Measurements from ENCODE around the gene QKI. TPM values are rescaled to one million over a fixed set of nuclear protein-coding genes. Genes with fewer than 3 reads are reported as not detected.

QKI gene
- total RNA-seq, 1 donor from 2014 or later: 204 TPM

GRCh38 chr6:163605385-163606097, 191.0 kb downstream of the QKI start:
- FAIRE-seq: no peak
- Histone ChIP-seq H3K9me3 (ENCODE audit: insufficient read depth, low read depth, low read length) (no peaks in the 10 kb centered on the region), H3K27me3 (ENCODE audit: insufficient read depth, low read length) (no peaks in the 10 kb centered on the region), H3K4me3 (ENCODE audit: insufficient read depth, low read depth, low read length) (no peak overlapping the region), H3K4me1 (ENCODE audit: insufficient read depth, low read length) (no peaks in the 10 kb centered on the region), H3K27ac (ENCODE audit: low read depth, low read length) (no peak overlapping the region), H4K20me1 (ENCODE audit: insufficient read depth, low read length) (no peaks in the 10 kb centered on the region), H3K9ac (ENCODE audit: low read length) (no peak overlapping the region), H3K36me3 (ENCODE audit: insufficient read depth, low read length) (no peaks in the 10 kb centered on the region), H3K79me2 (ENCODE audit: insufficient read depth, low read length) (no peaks in the 10 kb centered on the region), H3K4me2 (ENCODE audit: low read length) (no peak overlapping the region), H2AFZ (ENCODE audit: low read depth, low read length) (no peak overlapping the region)
- H3K36me3 Mint-ChIP-seq (ENCODE audit: low read depth, unreplicated experiment): no peaks in the 10 kb centered on the region
- DNase-seq (ENCODE audit: low read depth): no peak
- TF ChIP-seq CTCF (IDR thresholded peaks at IDR 0.05; ENCODE audit: insufficient read depth, low read depth, low read length) (no peak), EZH2 (IDR thresholded peaks at IDR 0.05; ENCODE audit: insufficient read depth, low read length) (no peak)
- peaks cover 11% of the 10 kb centered on the region for H3K4me1 Mint-ChIP-seq (ENCODE audit: low read depth, unreplicated experiment)
- H3K4me3 Mint-ChIP-seq (ENCODE audit: unreplicated experiment): no peak overlapping the region
- H3K27ac Mint-ChIP-seq (ENCODE audit: unreplicated experiment): no peak overlapping the region
- H3K27me3 Mint-ChIP-seq (ENCODE audit: low read depth, unreplicated experiment): peaks cover 1% of the 10 kb centered on the region
- peaks cover 2% of the 10 kb centered on the region for H3K9me3 Mint-ChIP-seq (ENCODE audit: unreplicated experiment)

- no peak for DNase-seq (ENCODE audit: low read depth)
- no peaks in the 10 kb centered on the region for H3K79me2 ChIP-seq (ENCODE audit: insufficient read depth, low read length)
- no peaks in the 10 kb centered on the region for H3K9me3 ChIP-seq (ENCODE audit: insufficient read depth, low read depth, low read length)
- no peaks in the 10 kb centered on the region for H3K36me3 ChIP-seq (ENCODE audit: insufficient read depth, low read length)
- H3K4me2 ChIP-seq (ENCODE audit: low read length): no peak overlapping the region
- H3K27ac Mint-ChIP-seq (ENCODE audit: unreplicated experiment): no peak overlapping the region
- H3K4me1 Mint-ChIP-seq (ENCODE audit: low read depth, unreplicated experiment): peaks cover 11% of the 10 kb centered on the region
- no peaks in the 10 kb centered on the region for H3K4me1 ChIP-seq (ENCODE audit: insufficient read depth, low read length)
- H3K9ac ChIP-seq (ENCODE audit: low read length): no peak overlapping the region
- H3K36me3 Mint-ChIP-seq (ENCODE audit: low read depth, unreplicated experiment): no peaks in the 10 kb centered on the region
- H3K27ac ChIP-seq (ENCODE audit: low read depth, low read length): no peak overlapping the region
- peaks cover 2% of the 10 kb centered on the region for H3K9me3 Mint-ChIP-seq (ENCODE audit: unreplicated experiment)
- H3K4me3 Mint-ChIP-seq (ENCODE audit: unreplicated experiment): no peak overlapping the region
- no peaks in the 10 kb centered on the region for H4K20me1 ChIP-seq (ENCODE audit: insufficient read depth, low read length)
- no peak overlapping the region for H3K4me3 ChIP-seq (ENCODE audit: insufficient read depth, low read depth, low read length)
- no peak for TF ChIP-seq CTCF (IDR thresholded peaks at IDR 0.05; ENCODE audit: insufficient read depth, low read depth, low read length)
- no peak for TF ChIP-seq EZH2 (IDR thresholded peaks at IDR 0.05; ENCODE audit: insufficient read depth, low read length)
- H3K27me3 ChIP-seq (ENCODE audit: insufficient read depth, low read length): no peaks in the 10 kb centered on the region
- H2AFZ ChIP-seq (ENCODE audit: low read depth, low read length): no peak overlapping the region
- H3K27me3 Mint-ChIP-seq (ENCODE audit: low read depth, unreplicated experiment): peaks cover 4% of the 10 kb centered on the region
- no peak for FAIRE-seq
These were observed 193.3 kb downstream of the QKI start for GRCh38 chr6:163607792-163608191.

GRCh38 chr6:163608204-163608644, 193.7 kb downstream of the QKI start:
- Histone ChIP-seq H3K4me2 (ENCODE audit: low read length) (no peak overlapping the region), H3K9me3 (ENCODE audit: insufficient read depth, low read depth, low read length) (no peaks in the 10 kb centered on the region), H3K27me3 (ENCODE audit: insufficient read depth, low read length) (no peaks in the 10 kb centered on the region), H3K27ac (ENCODE audit: low read depth, low read length) (no peak overlapping the region), H2AFZ (ENCODE audit: low read depth, low read length) (no peak overlapping the region), H3K79me2 (ENCODE audit: insufficient read depth, low read length) (no peaks in the 10 kb centered on the region), H3K36me3 (ENCODE audit: insufficient read depth, low read length) (no peaks in the 10 kb centered on the region), H3K4me1 (ENCODE audit: insufficient read depth, low read length) (no peaks in the 10 kb centered on the region), H4K20me1 (ENCODE audit: insufficient read depth, low read length) (no peaks in the 10 kb centered on the region), H3K4me3 (ENCODE audit: insufficient read depth, low read depth, low read length) (no peak overlapping the region), H3K9ac (ENCODE audit: low read length) (no peak overlapping the region)
- TF ChIP-seq CTCF (IDR thresholded peaks at IDR 0.05; ENCODE audit: insufficient read depth, low read depth, low read length) (no peak), EZH2 (IDR thresholded peaks at IDR 0.05; ENCODE audit: insufficient read depth, low read length) (no peak)
- H3K27ac Mint-ChIP-seq (ENCODE audit: unreplicated experiment): no peak overlapping the region
- H3K36me3 Mint-ChIP-seq (ENCODE audit: low read depth, unreplicated experiment): no peaks in the 10 kb centered on the region
- peaks cover 2% of the 10 kb centered on the region for H3K9me3 Mint-ChIP-seq (ENCODE audit: unreplicated experiment)
- peaks cover 5% of the 10 kb centered on the region for H3K27me3 Mint-ChIP-seq (ENCODE audit: low read depth, unreplicated experiment)
- no peak overlapping the region for H3K4me3 Mint-ChIP-seq (ENCODE audit: unreplicated experiment)
- FAIRE-seq (no peak), DNase-seq (ENCODE audit: low read depth) (no peak)
- H3K4me1 Mint-ChIP-seq (ENCODE audit: low read depth, unreplicated experiment): peaks cover 11% of the 10 kb centered on the region
